ENCODE data around the gene SMARCD1. TPM values are rescaled to one million over a fixed set of nuclear protein-coding genes. Genes with fewer than 3 reads are reported as not detected.

Gene SMARCD1
- total RNA-seq (2021; ENCODE audit: unreplicated experiment) = 84.9 TPM
- 87.5 TPM for polyA plus RNA-seq (2012; ENCODE audit: insufficient read length)
- Bru-seq, nascent RNA = percentile 91 among the genes with signal in this experiment
- BruChase-seq, experiment 1, labeled RNA remaining after a 2-hour chase = percentile 95 among the genes with signal in this experiment
- percentile 94 among the genes with signal in this experiment for BruChase-seq, experiment 2, labeled RNA remaining after a 6-hour chase
- long read RNA-seq, transcript SMARCD1-202 (13 exons, 3,658 nt) = major isoform, 8 of 29 reads
- long read RNA-seq, partial matches to known transcripts = 15 of 29 reads
- long read RNA-seq, other reads (novel, unspliced or antisense) = 5 of 29 reads

- peak within 1 kb of the TSS; percentile 97 for H3K27ac ChIP-seq (ENCODE audit: low read length)
- no peaks in the 10 kb centered on the region for H3K9me3 ChIP-seq (ENCODE audit: control insufficient read depth, insufficient read depth, low read depth, low read length)
- intact Hi-C loops (cut with micrococcal nuclease; ENCODE audit: unreplicated experiment) = loop anchor here (10.0 kb wide), 1 partner anchor 230 kb away; no protein-coding TSS in a partner anchor
- in situ Hi-C loops (cut with HindIII; ENCODE audit: low pct_unique_long_range_greater_than_20kb, low sequenced_read_pairs) = no loop called here
- TF ChIP-seq POLR2AphosphoS5 (IDR thresholded peaks at IDR 0.05; ENCODE audit: low read depth, low read length) (peak; percentile 45), SIN3A (IDR thresholded peaks at IDR 0.05; ENCODE audit: borderline replicate concordance, insufficient read depth, low read depth, low read length) (peak; percentile 20; the same call in 1 of the 2 replicates), CTCF (IDR thresholded peaks at IDR 0.05) (peak; percentile 93), TCF7L2 (IDR thresholded peaks at IDR 0.05; ENCODE audit: low read depth, low read length) (no peak)
- TF ChIP-seq, protein P1, sequence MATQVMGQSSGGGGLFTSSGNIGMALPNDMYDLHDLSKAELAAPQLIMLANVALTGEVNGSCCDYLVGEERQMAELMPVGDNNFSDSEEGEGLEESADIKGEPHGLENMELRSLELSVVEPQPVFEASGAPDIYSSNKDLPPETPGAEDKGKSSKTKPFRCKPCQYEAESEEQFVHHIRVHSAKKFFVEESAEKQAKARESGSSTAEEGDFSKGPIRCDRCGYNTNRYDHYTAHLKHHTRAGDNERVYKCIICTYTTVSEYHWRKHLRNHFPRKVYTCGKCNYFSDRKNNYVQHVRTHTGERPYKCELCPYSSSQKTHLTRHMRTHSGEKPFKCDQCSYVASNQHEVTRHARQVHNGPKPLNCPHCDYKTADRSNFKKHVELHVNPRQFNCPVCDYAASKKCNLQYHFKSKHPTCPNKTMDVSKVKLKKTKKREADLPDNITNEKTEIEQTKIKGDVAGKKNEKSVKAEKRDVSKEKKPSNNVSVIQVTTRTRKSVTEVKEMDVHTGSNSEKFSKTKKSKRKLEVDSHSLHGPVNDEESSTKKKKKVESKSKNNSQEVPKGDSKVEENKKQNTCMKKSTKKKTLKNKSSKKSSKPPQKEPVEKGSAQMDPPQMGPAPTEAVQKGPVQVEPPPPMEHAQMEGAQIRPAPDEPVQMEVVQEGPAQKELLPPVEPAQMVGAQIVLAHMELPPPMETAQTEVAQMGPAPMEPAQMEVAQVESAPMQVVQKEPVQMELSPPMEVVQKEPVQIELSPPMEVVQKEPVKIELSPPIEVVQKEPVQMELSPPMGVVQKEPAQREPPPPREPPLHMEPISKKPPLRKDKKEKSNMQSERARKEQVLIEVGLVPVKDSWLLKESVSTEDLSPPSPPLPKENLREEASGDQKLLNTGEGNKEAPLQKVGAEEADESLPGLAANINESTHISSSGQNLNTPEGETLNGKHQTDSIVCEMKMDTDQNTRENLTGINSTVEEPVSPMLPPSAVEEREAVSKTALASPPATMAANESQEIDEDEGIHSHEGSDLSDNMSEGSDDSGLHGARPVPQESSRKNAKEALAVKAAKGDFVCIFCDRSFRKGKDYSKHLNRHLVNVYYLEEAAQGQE (IDR thresholded peaks at IDR 0.05; ENCODE audit: insufficient read depth in 1 of 2, low read depth in 2 of 2, low read length in 1 of 2) = no peak
- H3K27me3 ChIP-seq (ENCODE audit: control insufficient read depth, insufficient read depth, low read length) = no peaks in the 10 kb centered on the region
- H3K36me3 ChIP-seq (ENCODE audit: control insufficient read depth, insufficient read depth, low read length) = peaks cover 10% of the 10 kb centered on the region
- POLR2A ChIA-PET = interaction anchor here (0.7 to 1.0 kb wide), 6 partner anchors 11 to 290 kb away, joined by 3 to 20 read pairs (median 12); no protein-coding TSS in a partner anchor
- DNase-seq (ENCODE audit: low read depth, low spot score) = peak; percentile 72
- CTCF ChIA-PET = interaction anchor here (0.5 to 2.6 kb wide), 12 partner anchors 10 to 419 kb away, joined by 3 to 11 read pairs (median 6); partner anchors contain the start of genes CERS5 and COX14
- ATAC-seq = peak; percentile 96
- BruUV-seq (replicated peaks) = TSS peak; percentile 93
- peaks cover 6% of the 10 kb centered on the region; the same call in 1 of the 2 replicates for H3K4me1 ChIP-seq (ENCODE audit: control insufficient read depth, insufficient read depth, low read length)
- H3K4me3 ChIP-seq (ENCODE audit: low read depth in 2 of 2, low read length in 2 of 2) = peak within 1 kb of the TSS; percentile 80 to 88
These were observed at the start of gene SMARCD1 for GRCh38 chr12:50084775-50085614. SMARCD1 (plus strand) TSS chr12:50085342; CDS start chr12:50085370, 28 bp downstream.

DNA sequence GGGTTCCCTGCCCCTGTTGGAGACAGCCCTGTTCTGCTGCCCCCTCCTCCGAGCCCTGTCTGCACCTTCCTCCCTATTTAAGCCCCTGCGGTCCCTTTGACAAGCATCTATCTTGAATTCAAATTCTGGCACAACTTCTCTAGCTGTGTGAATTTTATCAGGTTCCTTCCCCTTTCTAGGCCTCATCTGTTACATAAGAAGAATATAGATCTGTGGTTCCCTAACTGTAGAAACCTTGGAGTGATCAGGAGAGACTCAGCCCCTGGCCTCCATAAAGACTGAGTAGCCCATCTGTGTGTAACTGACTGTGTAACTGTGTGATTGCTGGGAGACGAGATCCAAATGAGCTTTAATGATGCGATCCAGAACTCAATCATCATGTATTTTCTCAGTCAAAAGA lies 46.8 kb upstream of the SMARCD1 start:
- no TSS peak for BruUV-seq (replicated peaks)
- Histone ChIP-seq H3K4me1 (ENCODE audit: control insufficient read depth, insufficient read depth, low read length) (no peaks in the 10 kb centered on the region), H3K27me3 (ENCODE audit: control insufficient read depth, insufficient read depth, low read length) (no peaks in the 10 kb centered on the region), H3K36me3 (ENCODE audit: control insufficient read depth, insufficient read depth, low read length) (no peaks in the 10 kb centered on the region), H3K9me3 (ENCODE audit: control insufficient read depth, insufficient read depth, low read depth, low read length) (no peaks in the 10 kb centered on the region), H3K27ac (ENCODE audit: low read length) (no peak overlapping the region), H3K4me3 (ENCODE audit: low read depth in 2 of 2, low read length in 2 of 2) (no peak overlapping the region)
- in situ Hi-C loops (cut with HindIII; ENCODE audit: low pct_unique_long_range_greater_than_20kb, low sequenced_read_pairs) (no loop called here), intact Hi-C loops (cut with micrococcal nuclease; ENCODE audit: unreplicated experiment) (no loop called here)
- DNase-seq (ENCODE audit: low read depth, low spot score) = no peak
- TF ChIP-seq CTCF (IDR thresholded peaks at IDR 0.05) (no peak), POLR2AphosphoS5 (IDR thresholded peaks at IDR 0.05; ENCODE audit: low read depth, low read length) (no peak), SIN3A (IDR thresholded peaks at IDR 0.05; ENCODE audit: borderline replicate concordance, insufficient read depth, low read depth, low read length) (no peak), TCF7L2 (IDR thresholded peaks at IDR 0.05; ENCODE audit: low read depth, low read length) (no peak)
- TF ChIP-seq, protein P1 (IDR thresholded peaks at IDR 0.05; ENCODE audit: insufficient read depth in 1 of 2, low read depth in 2 of 2, low read length in 1 of 2) = no peak
- CTCF ChIA-PET = interaction anchor here (0.6 to 2.3 kb wide), 6 partner anchors 8 to 57 kb away, joined by 3 to 10 read pairs (median 4); no protein-coding TSS in a partner anchor
- no peak for ATAC-seq
- POLR2A ChIA-PET = no interaction called here

All from Panc1 (cell line).